Subcutaneous abdominal adipose tissue (tissue), 5 donors: ENCODE results near the gene PRDX2.
"Not testable (repeated sequence)": the region's sequence is repeated elsewhere in the genome, so short reads cannot be mapped to it uniquely, and the experiment has no call there.

Source experiments
- H3K27ac ChIP-seq: one replicate; pipeline ENCODE4 v1.7.0; 2013; ENCODE audit warnings: low read depth, mild to moderate bottlenecking, inconsistent platforms, low read length, moderate library complexity
- H3K27me3 ChIP-seq, 5 donors: one replicate each; pipeline ENCODE4 v1.7.0; 2013; ENCODE audit warnings: low read length in 5 of 5, inconsistent platforms in 1 of 5; ENCODE audit not compliant: control insufficient read depth in 5 of 5, insufficient read depth in 4 of 5
- H3K36me3 ChIP-seq, 5 donors: one replicate each; pipeline ENCODE4 v1.7.0; 2013; ENCODE audit warnings: low read length in 5 of 5; ENCODE audit not compliant: control insufficient read depth in 5 of 5, insufficient read depth in 5 of 5
- H3K4me1 ChIP-seq, 5 donors: one replicate each; pipeline ENCODE4 v1.7.0; 2013; ENCODE audit warnings: low read length in 5 of 5, mild to moderate bottlenecking in 3 of 5, moderate library complexity in 1 of 5; ENCODE audit not compliant: control insufficient read depth in 5 of 5, insufficient read depth in 5 of 5
- H3K4me3 ChIP-seq, 5 donors: one replicate each; pipeline ENCODE4 v1.7.0; 2013; ENCODE audit warnings: low read length in 5 of 5, low read depth in 1 of 5
- H3K9ac ChIP-seq, 5 donors: one replicate each; pipeline ENCODE4 v1.7.0; 2013; ENCODE audit warnings: low read length in 5 of 5, mild to moderate bottlenecking in 4 of 5, moderate library complexity in 3 of 5
- H3K9me3 ChIP-seq, 5 donors: one replicate each; pipeline ENCODE4 v1.7.0; 2013; ENCODE audit warnings: low read length in 5 of 5; ENCODE audit not compliant: control insufficient read depth in 5 of 5
- donor health status: healthy.
- donor health status: healthy.
- donor health status: healthy.
- donor health status: healthy.
- donor health status: healthy.

Gene PRDX2

DNA sequence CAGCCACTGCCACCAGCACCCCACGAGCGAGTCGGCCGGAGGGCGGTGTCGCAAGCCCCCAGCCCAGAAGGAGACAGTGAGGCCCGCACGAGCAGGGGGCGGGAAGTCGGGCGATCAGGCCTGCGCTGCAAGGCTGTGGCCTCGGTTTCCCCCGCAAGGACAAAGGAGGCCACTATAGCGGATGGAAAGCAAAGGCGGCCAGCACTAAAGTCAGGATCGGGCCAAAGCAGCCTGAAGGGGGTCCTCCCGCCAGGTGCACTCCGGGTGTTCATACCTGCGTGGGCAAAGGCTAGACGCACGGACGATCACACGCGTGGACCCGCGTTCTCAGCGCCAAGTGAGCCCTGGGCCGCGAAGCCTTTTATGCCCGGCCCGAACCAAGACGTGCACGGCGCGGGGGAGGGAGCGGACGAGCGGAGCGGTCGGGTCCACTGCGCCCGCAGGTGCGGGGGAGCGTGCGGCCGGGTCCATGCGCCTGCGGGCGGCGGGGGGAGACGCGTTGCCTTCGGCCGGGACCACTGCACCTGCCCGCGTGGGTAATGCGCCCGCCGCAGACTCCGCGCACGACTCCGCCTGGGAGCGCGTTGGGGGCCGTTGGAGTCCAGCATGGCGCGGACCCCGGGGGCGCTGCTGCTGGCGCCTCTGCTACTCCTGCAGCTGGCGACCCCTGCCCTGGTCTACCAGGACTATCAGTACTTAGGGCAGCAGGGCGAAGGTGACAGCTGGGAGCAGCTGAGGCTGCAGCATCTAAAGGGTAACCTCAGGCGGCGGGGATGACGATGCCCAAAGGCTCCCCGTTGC, at the start of gene PRDX2, which contains the start of gene THSD8:
Gene PRDX2 (minus strand): TSS at position 335 of the 801 bp plus-strand sequence. CDS start 539 bp downstream, outside the sequence.
Gene THSD8 (plus strand): TSS at position 604 of the 801 bp plus-strand sequence. CDS start 3 bp downstream, at position 607.
- peaks cover 8 to 38% (median 36%) of the 10 kb centered on the region in 5 donors for H3K4me1 ChIP-seq
- H3K27me3 ChIP-seq: no peaks in the 10 kb centered on the region
- peak within 1 kb of the TSS; percentile 60 for H3K27ac ChIP-seq
- H3K9me3 ChIP-seq: no peaks in the 10 kb centered on the region
- H3K4me3 ChIP-seq: peak within 1 kb of the TSS; percentile 80 to 97 (median 94)
- peak within 1 kb of the TSS; percentile 56 to 94 (median 85) for H3K9ac ChIP-seq
- peaks cover 0 to 26% (median 15%) of the 10 kb centered on the region in 5 donors for H3K36me3 ChIP-seq

DNA sequence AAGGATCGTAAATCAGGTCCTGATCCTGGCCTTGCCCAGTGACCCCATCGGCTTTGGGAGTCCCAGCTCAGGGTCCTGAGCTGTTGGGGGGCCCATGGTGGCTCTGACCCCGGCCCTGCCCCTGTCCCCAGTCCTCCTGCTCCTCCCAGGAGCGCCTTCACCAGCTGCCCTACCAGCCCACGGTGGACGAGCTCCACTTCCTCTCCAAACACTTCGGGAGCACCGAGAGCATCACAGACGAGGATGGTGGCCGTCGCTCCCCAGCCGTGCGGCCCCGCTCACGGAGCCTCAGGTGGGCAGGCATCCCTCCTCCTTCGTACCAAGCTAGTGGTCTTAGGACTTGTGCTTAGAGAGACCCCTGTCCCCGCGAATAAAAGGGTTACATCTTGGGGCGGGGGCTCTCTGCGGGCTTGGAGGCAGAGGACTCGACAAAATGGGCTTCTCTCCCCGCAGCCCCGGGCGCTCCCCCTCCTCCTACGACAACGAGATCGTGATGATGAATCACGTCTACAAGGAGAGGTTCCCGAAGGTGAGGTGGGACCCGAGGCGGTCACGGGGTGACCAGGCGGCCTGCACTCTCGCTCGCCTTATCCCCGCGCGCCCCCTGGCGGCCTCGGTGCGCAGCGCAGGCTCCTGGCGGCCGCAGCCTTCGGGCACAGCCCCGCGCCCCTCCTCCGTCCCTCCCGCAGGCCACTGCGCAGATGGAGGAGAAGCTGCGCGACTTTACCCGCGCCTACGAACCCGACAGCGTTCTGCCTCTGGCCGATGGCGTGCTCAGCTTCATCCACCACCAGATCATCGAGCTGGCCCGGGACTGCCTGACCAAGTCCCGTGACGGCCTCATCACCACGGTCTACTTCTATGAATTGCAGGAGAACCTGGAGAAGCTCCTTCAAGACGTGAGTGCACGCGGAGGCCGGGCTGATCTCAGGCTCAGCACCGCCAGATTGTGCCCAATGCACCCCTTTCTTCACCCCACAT, 45.8 kb upstream of the PRDX2 start:
- Histone ChIP-seq H3K27me3 (peaks cover 3 to 22% (median 17%) of the 10 kb centered on the region in 5 donors), H3K4me3 (peak overlapping the region in 3 of 5 donors; percentile 22 to 60 (median 46)), H3K4me1 (peaks cover 0 to 10% (median 9%) of the 10 kb centered on the region in 5 donors), H3K36me3 (no peaks in the 10 kb centered on the region), H3K9ac (peak overlapping the region in 1 of 5 donors; percentile 28), H3K9me3 (no peaks in the 10 kb centered on the region), H3K27ac (no peak overlapping the region)

DNA sequence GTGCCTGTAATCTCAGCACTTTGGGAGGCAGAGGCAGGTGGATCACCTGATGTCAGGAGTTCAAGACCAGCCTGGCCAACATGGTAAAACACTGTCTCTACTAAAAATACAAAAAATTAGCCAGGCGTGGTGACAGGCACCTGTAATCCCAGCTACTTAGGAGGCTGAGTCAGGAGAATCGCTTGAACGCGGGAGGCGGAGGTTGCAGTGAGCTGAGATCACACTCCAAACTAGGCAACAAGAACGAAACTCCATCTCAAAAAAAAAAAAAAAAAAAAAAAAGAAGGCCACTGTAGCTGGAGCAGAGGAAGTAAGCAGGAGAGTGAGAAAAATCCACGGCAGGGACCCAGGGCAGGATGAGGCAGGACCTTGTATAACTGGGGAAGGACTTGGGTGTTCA, 45.0 kb upstream of the PRDX2 start:
- H3K9ac ChIP-seq, H3K36me3 ChIP-seq, H3K4me3 ChIP-seq, H3K27ac ChIP-seq, H3K9me3 ChIP-seq: not testable (repeated sequence)
- peaks cover 0 to 10% (median 9%) of the 10 kb centered on the region in 5 donors for H3K4me1 ChIP-seq
- peaks cover 5 to 27% (median 24%) of the 10 kb centered on the region in 5 donors for H3K27me3 ChIP-seq

DNA sequence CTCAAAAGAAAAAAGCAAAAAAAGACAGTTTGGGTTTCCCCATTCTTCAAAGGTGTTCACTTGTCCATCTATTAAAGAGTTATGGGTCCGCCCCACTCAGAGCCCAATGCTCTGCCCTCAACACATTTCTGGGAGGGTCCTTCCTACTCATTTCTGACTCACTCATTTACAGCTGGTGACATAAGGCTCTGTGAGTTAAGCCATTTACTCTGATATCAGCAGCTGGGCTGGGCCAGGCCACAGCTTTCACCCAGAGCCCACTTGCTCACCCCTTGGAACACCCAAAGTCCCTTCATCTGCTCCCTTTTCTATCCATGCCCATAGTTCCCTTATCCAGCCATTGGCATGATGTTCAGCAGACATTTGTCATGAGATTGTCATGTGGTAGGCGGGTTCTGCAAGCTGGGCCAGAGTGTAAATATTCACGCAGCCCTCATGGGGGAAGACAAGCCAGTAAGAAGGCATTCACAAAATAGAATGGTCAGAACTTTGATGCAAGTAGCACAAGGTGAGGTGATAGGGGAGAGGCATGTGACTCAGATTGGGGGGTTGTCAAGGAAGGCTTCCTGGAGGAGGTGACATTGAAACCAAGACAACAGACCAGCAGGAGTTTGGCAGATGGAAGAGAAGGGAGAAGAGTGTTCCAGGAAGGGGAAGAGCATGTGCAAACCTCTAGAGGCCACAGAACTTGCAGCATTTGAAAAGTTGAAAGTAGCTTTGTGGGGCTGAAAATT, 42.6 kb upstream of the PRDX2 start:
- Histone ChIP-seq H3K36me3 (no peaks in the 10 kb centered on the region), H3K4me1 (peaks cover 0 to 22% (median 13%) of the 10 kb centered on the region in 5 donors), H3K27ac (no peak overlapping the region), H3K4me3 (no peak overlapping the region), H3K27me3 (peaks cover 22 to 51% (median 48%) of the 10 kb centered on the region in 5 donors), H3K9me3 (no peaks in the 10 kb centered on the region), H3K9ac (no peak overlapping the region)

DNA sequence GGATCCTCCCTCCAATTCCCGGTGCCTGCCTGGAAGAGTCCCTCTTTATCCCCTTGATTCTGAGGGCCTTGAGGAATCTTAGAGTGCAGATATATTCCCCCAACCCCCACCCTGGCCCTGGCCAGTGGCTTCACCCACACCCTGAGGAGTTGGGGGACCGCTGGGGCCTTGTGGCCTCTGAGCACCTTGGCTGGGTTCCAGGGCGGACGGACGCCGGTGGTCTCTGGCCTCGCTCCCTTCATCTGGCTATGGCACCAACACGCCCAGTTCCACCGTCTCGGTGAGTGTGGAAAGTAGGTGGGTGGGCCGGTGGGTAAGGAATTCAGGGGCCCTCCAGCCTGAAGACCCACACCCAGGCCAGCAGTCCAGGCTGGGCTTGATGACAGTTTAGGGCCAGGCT, 41.7 kb upstream of the PRDX2 start:
- no peak overlapping the region for H3K27ac ChIP-seq
- no peak overlapping the region for H3K4me3 ChIP-seq
- no peaks in the 10 kb centered on the region for H3K9me3 ChIP-seq
- H3K4me1 ChIP-seq: peaks cover 0 to 30% (median 19%) of the 10 kb centered on the region in 5 donors
- no peaks in the 10 kb centered on the region for H3K36me3 ChIP-seq
- H3K27me3 ChIP-seq: peaks cover 22 to 55% (median 54%) of the 10 kb centered on the region in 5 donors
- no peak overlapping the region for H3K9ac ChIP-seq

DNA sequence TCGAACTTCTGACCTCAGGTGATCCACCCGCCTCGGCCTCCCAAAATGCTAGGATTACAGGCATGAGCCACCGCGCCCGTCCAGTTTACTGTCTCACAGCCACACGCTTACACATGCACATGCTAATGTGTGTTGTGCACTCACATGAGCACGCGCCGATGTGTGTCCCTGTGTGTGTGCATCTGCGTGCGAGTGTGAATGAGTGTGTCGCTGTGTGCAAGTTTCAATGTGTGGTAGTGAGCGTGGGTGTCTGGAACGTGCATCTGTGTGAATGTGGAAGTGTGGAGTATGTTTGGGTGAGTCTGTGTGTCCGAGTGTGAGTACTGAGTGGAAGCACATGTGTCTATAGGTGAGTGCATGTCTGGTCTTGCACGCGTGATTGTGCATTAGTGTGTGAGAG, 40.9 kb upstream of the PRDX2 start:
- Histone ChIP-seq H3K36me3 (no peaks in the 10 kb centered on the region), H3K27me3 (peaks cover 22 to 60% (median 60%) of the 10 kb centered on the region in 5 donors), H3K27ac (no peak overlapping the region), H3K9ac (no peak overlapping the region), H3K9me3 (no peaks in the 10 kb centered on the region), H3K4me1 (peaks cover 0 to 29% (median 17%) of the 10 kb centered on the region in 5 donors), H3K4me3 (no peak overlapping the region)

DNA sequence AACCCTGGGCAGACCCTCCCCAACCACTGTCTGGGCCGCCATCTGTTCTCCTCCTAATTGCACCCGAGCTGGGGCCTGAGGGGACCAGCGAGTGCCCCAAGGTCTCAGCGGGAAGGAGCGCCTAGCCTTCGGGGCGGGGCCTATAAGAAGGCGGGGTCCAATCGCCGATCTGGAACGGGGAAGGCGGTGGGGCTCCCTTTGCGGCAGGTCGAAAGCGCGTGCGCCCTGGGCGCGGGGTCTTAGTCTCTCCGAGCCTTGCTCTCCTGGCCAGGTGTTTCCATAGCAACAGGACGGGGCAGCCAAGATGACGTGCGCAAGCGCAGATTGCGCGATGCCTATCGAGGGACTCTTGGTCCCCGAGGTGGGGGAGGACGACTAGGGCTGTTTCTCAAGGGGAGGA, 39.5 kb upstream of the PRDX2 start:
- H3K9ac ChIP-seq: no peak overlapping the region
- H3K27ac ChIP-seq: no peak overlapping the region
- no peaks in the 10 kb centered on the region for H3K36me3 ChIP-seq
- peaks cover 0 to 24% (median 13%) of the 10 kb centered on the region in 5 donors for H3K4me1 ChIP-seq
- H3K9me3 ChIP-seq: no peaks in the 10 kb centered on the region
- H3K27me3 ChIP-seq: peaks cover 25 to 72% (median 64%) of the 10 kb centered on the region in 5 donors
- H3K4me3 ChIP-seq: peak overlapping the region in 1 of 5 donors; percentile 49

DNA sequence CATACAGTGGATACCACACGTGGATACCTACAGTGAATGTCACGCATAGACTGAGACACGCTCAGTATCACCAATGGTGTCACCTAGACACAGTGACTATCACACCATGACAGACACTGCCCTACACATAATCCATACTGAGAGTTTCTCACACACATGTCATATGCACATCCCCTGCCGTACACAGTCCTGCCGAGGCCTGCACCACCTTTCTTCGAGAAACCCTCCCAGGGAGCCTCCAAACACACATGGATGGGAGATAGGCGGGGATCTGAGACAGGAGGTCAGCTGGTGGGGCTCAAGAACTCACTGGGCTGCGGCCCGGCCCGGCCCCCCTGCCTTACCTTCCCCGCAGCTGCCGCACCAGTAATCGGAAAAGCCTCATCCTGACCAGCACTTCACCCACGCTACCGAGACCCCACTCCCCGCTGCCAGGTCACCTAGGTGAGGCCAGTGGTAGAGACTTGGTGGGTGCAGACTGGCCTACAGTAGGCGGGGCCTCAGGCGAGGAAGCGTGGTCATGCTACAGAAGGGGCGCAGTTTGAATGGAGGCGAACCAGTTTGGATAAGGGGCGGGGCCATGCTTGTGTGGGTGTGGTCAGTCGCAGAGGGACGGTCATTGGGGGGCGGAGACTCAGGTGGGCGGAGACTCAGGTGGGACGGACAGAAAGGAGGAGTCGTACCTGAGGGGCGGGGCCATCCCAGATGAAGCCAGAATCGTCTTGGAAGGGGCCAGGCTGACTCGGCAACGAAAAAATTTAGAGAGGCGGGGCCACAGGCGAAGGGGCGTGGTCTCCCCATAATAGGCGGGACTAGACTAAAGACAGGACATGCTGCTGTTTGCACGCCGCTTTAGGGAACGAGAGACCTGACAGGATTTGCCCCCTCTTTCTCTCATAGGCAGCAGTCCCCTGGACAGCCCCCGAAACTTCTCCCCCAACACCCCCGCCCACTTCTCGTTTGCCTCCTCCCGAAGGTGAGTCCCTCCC, 38.8 kb upstream of the PRDX2 start:
- Histone ChIP-seq H3K27ac (no peak overlapping the region), H3K9me3 (no peaks in the 10 kb centered on the region), H3K4me1 (peaks cover 0 to 24% (median 16%) of the 10 kb centered on the region in 5 donors), H3K27me3 (peaks cover 31 to 79% (median 69%) of the 10 kb centered on the region in 5 donors), H3K36me3 (no peaks in the 10 kb centered on the region), H3K4me3 (peak overlapping the region in 1 of 5 donors; percentile 20), H3K9ac (no peak overlapping the region)
